Spleen (tissue), 3 donors: ENCODE results near the gene GOLGA1.

Source experiments
- POLR2A ChIP-seq, 3 donors: fragments of 450-650 bp; IDR thresholded peaks; one replicate each; pipeline ENCODE4 v1.5.1; 2017; ENCODE audit warnings: antibody characterized with exemption in 3 of 3, mild to moderate bottlenecking in 1 of 3
- POLR2AphosphoS5 ChIP-seq, 3 donors: sonication (generic); formaldehyde crosslinking; IDR thresholded peaks; one replicate each; pipeline ENCODE4 v1.5.1; 2017; ENCODE audit warnings: antibody characterized with exemption in 3 of 3

GRCh38 chr9:124897570-124898460 lies 43.1 kb downstream of the GOLGA1 start:
- TF ChIP-seq POLR2A (IDR thresholded peaks at IDR 0.05) (no peak), POLR2AphosphoS5 (IDR thresholded peaks at IDR 0.05) (no peak)
